ENCODE results near the gene TEAD1. TPM values are rescaled to one million over a fixed set of nuclear protein-coding genes. Genes with fewer than 3 reads are reported as not detected.
A peak's percentile ranks its signal among the peaks of the same experiment; 100 is the strongest.

The TEAD1 gene
- total and polyA plus RNA-seq, 2 donors (not counting 1 experiment from before 2014, with no cell fraction given), result 88.6 to 121 TPM

DNA sequence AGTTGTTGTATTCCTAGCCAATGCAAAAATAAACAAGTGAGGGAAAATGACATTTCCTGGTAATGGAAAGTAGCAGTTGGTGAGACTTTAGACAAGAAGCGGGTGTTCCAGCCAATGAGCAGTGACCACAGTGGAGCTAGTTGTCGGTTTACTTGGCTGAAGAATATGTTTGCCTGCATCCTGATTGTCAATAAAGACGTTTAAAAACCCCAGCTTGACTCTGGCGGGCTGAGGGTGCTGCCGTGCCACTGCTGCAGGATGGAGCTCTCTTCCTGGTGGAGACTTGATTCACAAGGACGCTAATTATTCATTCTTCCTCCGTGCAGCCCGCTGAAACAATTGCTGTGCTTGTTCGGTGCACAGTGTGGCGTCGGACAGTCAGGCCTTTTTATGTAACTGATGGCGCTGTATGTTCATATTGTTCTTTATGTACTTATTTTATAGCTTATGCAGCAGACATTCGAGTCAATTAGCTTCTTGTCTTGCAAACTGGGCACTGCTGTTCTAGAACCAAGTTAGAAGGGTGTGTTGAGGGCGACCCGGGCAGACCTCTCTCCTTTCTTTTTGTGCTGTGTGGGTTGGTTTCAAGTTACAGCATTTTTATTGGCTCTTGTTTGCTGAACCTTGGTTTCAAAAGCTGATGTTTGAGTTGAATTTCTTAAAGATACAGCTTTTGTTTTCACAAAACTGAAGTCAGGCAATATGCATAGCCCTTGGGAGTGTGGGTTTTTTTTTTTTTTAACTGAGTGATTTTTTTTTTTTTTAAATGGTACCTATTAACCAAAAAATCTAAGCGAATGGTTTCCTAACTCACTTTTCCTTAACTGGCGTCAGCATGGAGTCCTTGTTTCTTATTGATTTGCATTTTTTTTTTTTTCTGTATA lies 153.9 kb downstream of the TEAD1 start:
- peak; percentile 84 to 89 for DNase-seq (ENCODE audit: low read depth in 2 of 2)
- Histone ChIP-seq H3K9ac (ENCODE audit: insufficient read depth, low read length) (peak overlapping the region; percentile 9), H3K4me3 (replicated peaks in 1 of 4; ENCODE audit: control extremely low read depth in 1 of 4, insufficient read depth in 1 of 4, low read depth in 3 of 4, low read length in 4 of 4) (peak overlapping the region; percentile 48 to 62 (median 59)), H3K27me3 (ENCODE audit: control insufficient read depth, insufficient read depth, low read length) (no peaks in the 10 kb centered on the region), H3K9me3 (ENCODE audit: control insufficient read depth, insufficient read depth, low read depth, low read length) (no peaks in the 10 kb centered on the region), H3K27ac (ENCODE audit: insufficient read depth, low read length) (peak overlapping the region; percentile 43), H2AFZ (ENCODE audit: low read length) (no peak overlapping the region), H4K20me1 (ENCODE audit: control insufficient read depth, extremely low read depth, insufficient read depth, low read length) (peaks cover 5% of the 10 kb centered on the region), H3K79me2 (ENCODE audit: control insufficient read depth, insufficient read depth, low read length) (peaks cover 92% of the 10 kb centered on the region), H3K4me2 (ENCODE audit: extremely low read depth, insufficient read depth, low read length) (peak overlapping the region; percentile 99), H3K36me3 (ENCODE audit: control insufficient read depth, insufficient read depth, low read length) (no peaks in the 10 kb centered on the region), H3K4me1 (ENCODE audit: control insufficient read depth, extremely low read depth, insufficient read depth, low read length) (peaks cover 17% of the 10 kb centered on the region)
- TF ChIP-seq EZH2 (IDR thresholded peaks at IDR 0.05; ENCODE audit: low read length, missing control alignments), result no peak
- TF ChIP-seq, protein P1, sequence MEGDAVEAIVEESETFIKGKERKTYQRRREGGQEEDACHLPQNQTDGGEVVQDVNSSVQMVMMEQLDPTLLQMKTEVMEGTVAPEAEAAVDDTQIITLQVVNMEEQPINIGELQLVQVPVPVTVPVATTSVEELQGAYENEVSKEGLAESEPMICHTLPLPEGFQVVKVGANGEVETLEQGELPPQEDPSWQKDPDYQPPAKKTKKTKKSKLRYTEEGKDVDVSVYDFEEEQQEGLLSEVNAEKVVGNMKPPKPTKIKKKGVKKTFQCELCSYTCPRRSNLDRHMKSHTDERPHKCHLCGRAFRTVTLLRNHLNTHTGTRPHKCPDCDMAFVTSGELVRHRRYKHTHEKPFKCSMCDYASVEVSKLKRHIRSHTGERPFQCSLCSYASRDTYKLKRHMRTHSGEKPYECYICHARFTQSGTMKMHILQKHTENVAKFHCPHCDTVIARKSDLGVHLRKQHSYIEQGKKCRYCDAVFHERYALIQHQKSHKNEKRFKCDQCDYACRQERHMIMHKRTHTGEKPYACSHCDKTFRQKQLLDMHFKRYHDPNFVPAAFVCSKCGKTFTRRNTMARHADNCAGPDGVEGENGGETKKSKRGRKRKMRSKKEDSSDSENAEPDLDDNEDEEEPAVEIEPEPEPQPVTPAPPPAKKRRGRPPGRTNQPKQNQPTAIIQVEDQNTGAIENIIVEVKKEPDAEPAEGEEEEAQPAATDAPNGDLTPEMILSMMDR (conservative IDR thresholded peaks at IDR 0.05 in 1 of 2, IDR thresholded peaks at IDR 0.05 in 1 of 2; ENCODE audit: low read depth in 1 of 2, low read length in 2 of 2), result no peak

DNA sequence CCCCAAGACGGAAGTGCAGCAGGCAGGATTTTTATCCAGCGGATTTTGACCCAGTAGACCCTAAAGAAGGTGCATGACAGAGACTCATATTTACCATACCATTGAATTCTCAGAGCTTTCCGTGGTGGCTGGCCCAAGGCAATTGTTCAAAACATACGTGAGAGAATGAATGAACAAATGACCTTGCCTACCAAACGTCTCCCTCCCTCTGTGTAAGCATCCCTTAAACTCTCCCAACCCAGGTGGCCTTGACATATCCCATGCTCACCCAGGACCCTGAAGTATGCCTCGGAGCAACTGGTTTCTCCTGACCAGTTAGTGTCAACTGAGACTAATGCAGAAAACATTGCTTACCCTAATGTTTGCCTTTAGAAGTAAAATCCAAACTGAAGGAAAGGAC lies 154.9 kb downstream of the TEAD1 start:
- no peak for DNase-seq (ENCODE audit: low read depth in 2 of 2)
- Histone ChIP-seq H3K79me2 (ENCODE audit: control insufficient read depth, insufficient read depth, low read length) (peaks cover 92% of the 10 kb centered on the region), H3K4me2 (ENCODE audit: extremely low read depth, insufficient read depth, low read length) (peak overlapping the region; percentile 99), H3K4me1 (ENCODE audit: control insufficient read depth, extremely low read depth, insufficient read depth, low read length) (peaks cover 17% of the 10 kb centered on the region), H3K4me3 (replicated peaks in 1 of 4; ENCODE audit: control extremely low read depth in 1 of 4, insufficient read depth in 1 of 4, low read depth in 3 of 4, low read length in 4 of 4) (peak overlapping the region in 1 of 4 experiments; percentile 58), H3K9me3 (ENCODE audit: control insufficient read depth, insufficient read depth, low read depth, low read length) (no peaks in the 10 kb centered on the region), H3K9ac (ENCODE audit: insufficient read depth, low read length) (no peak overlapping the region), H3K36me3 (ENCODE audit: control insufficient read depth, insufficient read depth, low read length) (no peaks in the 10 kb centered on the region), H3K27ac (ENCODE audit: insufficient read depth, low read length) (peak overlapping the region; percentile 0), H2AFZ (ENCODE audit: low read length) (no peak overlapping the region), H3K27me3 (ENCODE audit: control insufficient read depth, insufficient read depth, low read length) (no peaks in the 10 kb centered on the region), H4K20me1 (ENCODE audit: control insufficient read depth, extremely low read depth, insufficient read depth, low read length) (peaks cover 6% of the 10 kb centered on the region)
- TF ChIP-seq, protein P1 (conservative IDR thresholded peaks at IDR 0.05 in 1 of 2, IDR thresholded peaks at IDR 0.05 in 1 of 2; ENCODE audit: low read depth in 1 of 2, low read length in 2 of 2), result no peak
- no peak for TF ChIP-seq EZH2 (IDR thresholded peaks at IDR 0.05; ENCODE audit: low read length, missing control alignments)

DNA sequence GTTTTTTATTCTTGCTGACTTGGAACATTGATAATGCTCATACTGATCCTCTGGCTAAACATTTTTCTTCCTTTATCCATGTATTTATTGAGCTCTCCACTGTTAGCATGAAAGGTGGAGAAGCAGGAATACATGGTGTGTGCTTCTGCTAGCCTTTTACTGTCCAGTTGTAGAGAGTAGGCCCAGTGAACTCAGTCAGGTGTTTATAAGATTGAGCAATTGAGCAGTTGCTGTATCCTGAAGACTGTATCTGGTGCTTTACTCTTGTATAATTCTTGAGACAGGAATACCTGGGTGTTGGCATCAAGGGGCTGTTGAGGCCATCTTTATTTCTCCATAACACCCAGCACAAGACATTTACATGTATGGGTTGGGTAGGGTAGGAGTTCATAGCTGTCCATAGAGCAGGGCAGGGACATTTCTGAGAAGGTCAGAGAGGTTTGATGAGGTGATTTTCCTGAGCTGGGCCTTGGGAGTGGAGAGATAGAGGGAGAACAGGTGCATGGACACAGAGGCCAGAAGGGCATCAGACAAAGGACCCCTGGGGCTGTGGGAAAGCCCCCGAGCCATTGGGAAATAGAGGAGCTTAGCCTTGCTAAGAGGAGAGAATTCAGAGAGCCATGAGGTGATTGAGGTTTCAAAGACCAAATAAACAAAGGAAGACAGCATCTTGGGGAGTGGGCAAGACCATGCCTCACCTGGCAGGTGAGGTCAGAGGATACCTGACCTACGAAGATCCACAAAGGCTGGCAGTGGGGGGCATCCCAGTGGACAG lies 155.5 kb downstream of the TEAD1 start:
- Histone ChIP-seq H3K4me2 (ENCODE audit: extremely low read depth, insufficient read depth, low read length) (no peak overlapping the region), H3K27me3 (ENCODE audit: control insufficient read depth, insufficient read depth, low read length) (no peaks in the 10 kb centered on the region), H3K36me3 (ENCODE audit: control insufficient read depth, insufficient read depth, low read length) (no peaks in the 10 kb centered on the region), H4K20me1 (ENCODE audit: control insufficient read depth, extremely low read depth, insufficient read depth, low read length) (peaks cover 6% of the 10 kb centered on the region), H3K79me2 (ENCODE audit: control insufficient read depth, insufficient read depth, low read length) (peaks cover 92% of the 10 kb centered on the region), H3K4me3 (replicated peaks in 1 of 4; ENCODE audit: control extremely low read depth in 1 of 4, insufficient read depth in 1 of 4, low read depth in 3 of 4, low read length in 4 of 4) (no peak overlapping the region), H3K4me1 (ENCODE audit: control insufficient read depth, extremely low read depth, insufficient read depth, low read length) (peaks cover 17% of the 10 kb centered on the region), H3K9me3 (ENCODE audit: control insufficient read depth, insufficient read depth, low read depth, low read length) (no peaks in the 10 kb centered on the region), H3K27ac (ENCODE audit: insufficient read depth, low read length) (no peak overlapping the region), H3K9ac (ENCODE audit: insufficient read depth, low read length) (no peak overlapping the region), H2AFZ (ENCODE audit: low read length) (no peak overlapping the region)
- no peak for DNase-seq (ENCODE audit: low read depth in 2 of 2)
- no peak for TF ChIP-seq EZH2 (IDR thresholded peaks at IDR 0.05; ENCODE audit: low read length, missing control alignments)
- TF ChIP-seq, protein P1 (conservative IDR thresholded peaks at IDR 0.05 in 1 of 2, IDR thresholded peaks at IDR 0.05 in 1 of 2; ENCODE audit: low read depth in 1 of 2, low read length in 2 of 2), result no peak

Measured in fibroblast of lung (primary cell).